Erythroblast (primary cell): Measurements from ENCODE around the gene SYNE2.

ENCODE experiments used
- GATA1 ChIP-seq: IDR thresholded peaks from 2 replicates; pipeline ENCODE4 v1.6.1; 2011; ENCODE audit warnings: low read depth, mild to moderate bottlenecking, control low read depth, low read length, moderate library complexity
- POLR2A ChIP-seq: IDR thresholded peaks from 2 replicates; pipeline ENCODE4 v1.6.1; 2011; ENCODE audit warnings: mild to moderate bottlenecking, low read length

DNA sequence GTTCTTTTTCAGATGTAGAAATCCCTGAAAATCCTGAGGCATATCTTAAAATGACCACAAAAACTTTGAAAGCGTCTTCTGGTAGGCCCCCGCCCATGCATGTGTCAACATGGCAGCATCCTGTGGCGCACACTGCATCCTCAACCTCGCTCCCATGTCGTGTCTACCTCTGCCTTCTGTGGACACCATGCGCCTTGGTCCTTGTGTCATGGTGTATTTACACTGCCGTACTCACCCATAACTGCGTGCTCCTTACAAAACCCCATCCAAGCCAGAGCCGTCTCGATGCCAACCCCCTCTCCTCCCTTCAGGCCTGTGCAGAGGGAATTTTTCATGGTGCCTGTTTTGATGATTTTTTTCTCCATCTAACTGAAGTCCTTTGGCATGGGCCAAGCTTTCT is 362.5 kb downstream of the SYNE2 start:
- TF ChIP-seq POLR2A (no peak), GATA1 (no peak)
